Measurements from ENCODE around the gene CDYL.

DNA sequence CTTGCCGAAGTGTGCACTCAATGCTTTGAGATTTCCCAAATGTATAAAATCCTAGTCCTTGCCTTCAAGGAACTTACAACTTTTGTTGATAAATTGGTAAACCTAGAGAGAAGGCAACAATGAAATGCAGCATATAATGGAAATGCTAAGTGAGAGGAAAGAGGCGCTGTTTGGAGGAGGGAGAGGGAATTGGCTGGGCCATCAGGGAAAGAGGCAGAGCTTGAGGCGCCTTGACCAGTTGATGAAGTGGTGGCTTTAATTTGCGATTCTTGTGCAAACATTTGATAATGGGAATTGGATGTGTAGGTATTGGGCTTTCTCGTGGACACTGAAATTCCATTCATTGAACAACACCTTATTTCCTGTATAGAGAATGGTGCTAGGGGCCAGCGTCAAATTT, 1.9 kb upstream of the CDYL start:
- no peak for TF ChIP-seq EGR1 (IDR thresholded peaks at IDR 0.05; ENCODE audit: low read depth in 2 of 2)
- TF ChIP-seq, protein P1, sequence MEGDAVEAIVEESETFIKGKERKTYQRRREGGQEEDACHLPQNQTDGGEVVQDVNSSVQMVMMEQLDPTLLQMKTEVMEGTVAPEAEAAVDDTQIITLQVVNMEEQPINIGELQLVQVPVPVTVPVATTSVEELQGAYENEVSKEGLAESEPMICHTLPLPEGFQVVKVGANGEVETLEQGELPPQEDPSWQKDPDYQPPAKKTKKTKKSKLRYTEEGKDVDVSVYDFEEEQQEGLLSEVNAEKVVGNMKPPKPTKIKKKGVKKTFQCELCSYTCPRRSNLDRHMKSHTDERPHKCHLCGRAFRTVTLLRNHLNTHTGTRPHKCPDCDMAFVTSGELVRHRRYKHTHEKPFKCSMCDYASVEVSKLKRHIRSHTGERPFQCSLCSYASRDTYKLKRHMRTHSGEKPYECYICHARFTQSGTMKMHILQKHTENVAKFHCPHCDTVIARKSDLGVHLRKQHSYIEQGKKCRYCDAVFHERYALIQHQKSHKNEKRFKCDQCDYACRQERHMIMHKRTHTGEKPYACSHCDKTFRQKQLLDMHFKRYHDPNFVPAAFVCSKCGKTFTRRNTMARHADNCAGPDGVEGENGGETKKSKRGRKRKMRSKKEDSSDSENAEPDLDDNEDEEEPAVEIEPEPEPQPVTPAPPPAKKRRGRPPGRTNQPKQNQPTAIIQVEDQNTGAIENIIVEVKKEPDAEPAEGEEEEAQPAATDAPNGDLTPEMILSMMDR (IDR thresholded peaks at IDR 0.05; ENCODE audit: low read depth, low read length, missing input control) = no peak
- no peak for TF ChIP-seq TAF1 (conservative IDR thresholded peaks at IDR 0.05)
- TF ChIP-seq YY1 (IDR thresholded peaks at IDR 0.05) = no peak
- TF ChIP-seq SP1 (IDR thresholded peaks at IDR 0.05) = no peak
- no peak for TF ChIP-seq RAD21 (IDR thresholded peaks at IDR 0.05)
- TF ChIP-seq RXRA (IDR thresholded peaks at IDR 0.05) = no peak
- TF ChIP-seq GABPA (IDR thresholded peaks at IDR 0.05 in 1 of 2, conservative IDR thresholded peaks at IDR 0.05 in 1 of 2) = no peak
- TF ChIP-seq, protein P2, sequence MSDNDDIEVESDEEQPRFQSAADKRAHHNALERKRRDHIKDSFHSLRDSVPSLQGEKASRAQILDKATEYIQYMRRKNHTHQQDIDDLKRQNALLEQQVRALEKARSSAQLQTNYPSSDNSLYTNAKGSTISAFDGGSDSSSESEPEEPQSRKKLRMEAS (IDR thresholded peaks at IDR 0.05) = no peak
- TF ChIP-seq JUND (IDR thresholded peaks at IDR 0.05) = no peak

All from liver (tissue), 3 donors.